ENCODE measurements around the gene EIF2D. TPM values are rescaled to one million over a fixed set of nuclear protein-coding genes. Genes with fewer than 3 reads are reported as not detected.

Gene EIF2D
- total RNA-seq, 2 experiments from 2014 or later: 100 to 102 TPM

DNA sequence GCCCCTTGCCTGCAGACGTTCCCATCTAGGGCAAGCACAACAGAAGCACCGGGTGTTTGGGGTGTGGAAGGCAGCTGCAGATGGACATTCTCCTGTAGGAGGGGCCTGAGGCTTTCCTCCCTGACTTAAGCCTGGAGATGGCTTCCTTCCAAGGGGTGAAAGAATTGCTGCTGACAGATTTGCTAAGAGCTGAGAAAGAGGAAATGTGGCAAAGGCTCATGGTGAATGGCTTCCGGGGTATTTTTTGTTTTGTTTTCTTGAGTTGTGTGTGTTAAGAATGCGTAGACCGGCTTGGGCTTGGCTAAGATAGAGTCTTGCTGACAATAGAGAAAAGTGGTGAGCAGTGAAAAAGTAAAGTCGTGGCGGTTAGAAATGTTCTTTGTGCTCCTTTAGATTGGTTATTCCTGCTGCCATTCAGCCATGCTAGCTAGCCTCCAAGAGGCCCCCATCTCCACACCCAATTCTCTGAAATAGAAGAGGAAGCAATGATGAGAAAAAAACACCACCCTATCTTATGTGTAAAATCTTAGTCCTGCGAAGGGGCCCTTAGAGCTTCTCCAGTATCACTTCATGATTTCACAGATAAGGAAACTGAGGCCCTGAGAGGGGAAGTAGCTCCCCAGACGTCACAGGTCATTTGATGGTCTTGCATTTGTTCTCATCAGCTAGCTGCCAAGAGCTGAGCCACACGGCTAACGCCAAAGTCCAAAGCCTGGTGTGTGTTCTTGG, 36.9 kb downstream of the EIF2D start:
- ChIA-PET CTCF (interaction anchor here (1.1 to 19.1 kb wide), 8 partner anchors 8 to 113 kb away, joined by 3 to 583 read pairs (median 5); no protein-coding TSS in a partner anchor), POLR2A (interaction anchor here (0.7 to 30.6 kb wide), 7 partner anchors 8 to 335 kb away, joined by 3 to 1021 read pairs (median 4); no protein-coding TSS in a partner anchor)
- intact Hi-C loops (cut with micrococcal nuclease): no loop called here
- no peak for TF ChIP-seq CTCF (IDR thresholded peaks at IDR 0.05)
- Mint-ChIP-seq H3K27me3 (no peaks in the 10 kb centered on the region), H3K27ac (peak overlapping the region; percentile 100), H3K4me3 (peak overlapping the region; percentile 70), H3K9me3 (no peaks in the 10 kb centered on the region), H3K36me3 (ENCODE audit: low read depth) (peaks cover 88% of the 10 kb centered on the region), H3K4me1 (ENCODE audit: low read depth) (peaks cover 93% of the 10 kb centered on the region)
- ATAC-seq: peak; percentile 42
- peak; percentile 70 for DNase-seq

- intact Hi-C loops (cut with micrococcal nuclease): no loop called here
These were observed 38.5 kb downstream of the EIF2D start for GRCh38 chr1:206573762-206574161.

DNA sequence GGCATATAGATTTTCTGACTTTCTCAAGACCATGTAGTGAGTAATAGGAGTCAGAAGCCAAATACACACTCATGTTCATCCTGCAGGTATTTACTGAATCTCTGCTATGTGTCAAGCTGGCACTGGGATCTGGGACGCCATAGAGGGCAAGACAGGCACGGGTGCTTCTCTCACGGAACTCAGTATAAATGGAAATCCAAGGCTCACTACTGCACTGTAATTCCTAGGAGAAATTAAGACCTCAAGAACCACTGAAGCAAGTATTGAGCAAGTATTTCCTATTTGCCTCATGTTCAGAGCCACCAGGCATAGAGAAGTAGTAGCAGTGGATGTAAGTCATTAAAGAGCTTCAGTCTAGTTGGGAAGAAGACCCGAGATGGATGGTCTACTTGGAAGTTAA, 38.9 kb downstream of the EIF2D start:
- H3K4me1 Mint-ChIP-seq (ENCODE audit: low read depth): peaks cover 92% of the 10 kb centered on the region
- no peak for TF ChIP-seq CTCF (IDR thresholded peaks at IDR 0.05)
- no peak for DNase-seq
- no peaks in the 10 kb centered on the region for H3K27me3 Mint-ChIP-seq
- peak overlapping the region; percentile 18 for H3K4me3 Mint-ChIP-seq
- ATAC-seq: no peak
- ChIA-PET CTCF (interaction anchor here (3.7 to 24.5 kb wide), 3 partner anchors 7 to 28 kb away, joined by 25 to 583 read pairs (median 583); no protein-coding TSS in a partner anchor), POLR2A (interaction anchor here (26.8 to 30.6 kb wide), 2 partner anchors 1 to 12 kb away, joined by 1021 read pairs; no protein-coding TSS in a partner anchor)
- peaks cover 87% of the 10 kb centered on the region for H3K36me3 Mint-ChIP-seq (ENCODE audit: low read depth)
- no peaks in the 10 kb centered on the region for H3K9me3 Mint-ChIP-seq
- intact Hi-C loops (cut with micrococcal nuclease): no loop called here
- H3K27ac Mint-ChIP-seq: peak overlapping the region; percentile 100

More at GRCh38 chr1:206573762-206574161, 38.5 kb downstream of the EIF2D start:
- Mint-ChIP-seq H3K27me3 (no peaks in the 10 kb centered on the region), H3K4me1 (ENCODE audit: low read depth) (peaks cover 92% of the 10 kb centered on the region), H3K9me3 (no peaks in the 10 kb centered on the region), H3K36me3 (ENCODE audit: low read depth) (peaks cover 87% of the 10 kb centered on the region), H3K27ac (peak overlapping the region; percentile 100), H3K4me3 (peak overlapping the region; percentile 18)
- ChIA-PET CTCF (interaction anchor here (3.7 to 24.5 kb wide), 3 partner anchors 7 to 28 kb away, joined by 25 to 583 read pairs (median 583); no protein-coding TSS in a partner anchor), POLR2A (interaction anchor here (26.8 to 30.6 kb wide), 2 partner anchors 1 to 13 kb away, joined by 1021 read pairs; no protein-coding TSS in a partner anchor)
- TF ChIP-seq CTCF (IDR thresholded peaks at IDR 0.05): no peak
- DNase-seq (no peak), ATAC-seq (no peak)

- POLR2A ChIA-PET: interaction anchor here (0.6 to 30.6 kb wide), 3 partner anchors 2 to 34 kb away, joined by 3 to 1021 read pairs (median 1021); no protein-coding TSS in a partner anchor
- H3K4me1 Mint-ChIP-seq (ENCODE audit: low read depth): peaks cover 92% of the 10 kb centered on the region
- H3K4me3 Mint-ChIP-seq: no peak overlapping the region
These were observed 39.4 kb downstream of the EIF2D start for GRCh38 chr1:206572835-206573234.

More at GRCh38 chr1:206572835-206573234, 39.4 kb downstream of the EIF2D start:
- Mint-ChIP-seq H3K27me3 (no peaks in the 10 kb centered on the region), H3K36me3 (ENCODE audit: low read depth) (peaks cover 88% of the 10 kb centered on the region), H3K9me3 (no peaks in the 10 kb centered on the region), H3K27ac (peak overlapping the region; percentile 100)
- no peak for TF ChIP-seq CTCF (IDR thresholded peaks at IDR 0.05)
- ATAC-seq (no peak), DNase-seq (no peak)
- intact Hi-C loops (cut with micrococcal nuclease): no loop called here
- CTCF ChIA-PET: interaction anchor here (3.7 to 24.5 kb wide), 3 partner anchors 7 to 27 kb away, joined by 25 to 583 read pairs (median 583); no protein-coding TSS in a partner anchor
